GM23248 (cell line): Measurements from ENCODE around the gene RSF1. TPM values are rescaled to one million over a fixed set of nuclear protein-coding genes. Genes with fewer than 3 reads are reported as not detected.
"Not testable (repeated sequence)": the region's sequence is repeated elsewhere in the genome, so short reads cannot be mapped to it uniquely, and the experiment has no call there.

Experiments
- DNase-seq: peaks from one replicate; pipeline ENCODE4 v3.0.0-alpha.2; 2015
- H2AFZ ChIP-seq: fragments of 200-600 bp; sonication (generic); 2 replicates; pipeline ENCODE4 v1.6.1; 2016; ENCODE audit warnings: antibody characterized with exemption
- H3F3A ChIP-seq: fragments of 200-600 bp; sonication (generic); 2 replicates; pipeline ENCODE4 v1.6.1; 2016; ENCODE audit warnings: mild to moderate bottlenecking, antibody characterized with exemption, mixed run types; ENCODE audit not compliant: insufficient read depth
- H3K27ac ChIP-seq: fragments of 200-600 bp; sonication (generic); 2 replicates; pipeline ENCODE4 v1.5.1; 2016; ENCODE audit warnings: mild to moderate bottlenecking
- H3K27me3 ChIP-seq: fragments of 200-600 bp; sonication (generic); replicated peaks from 2 replicates; pipeline ENCODE4 v1.6.1; 2016; ENCODE audit warnings: mild to moderate bottlenecking; ENCODE audit not compliant: insufficient read depth
- H3K36me3 ChIP-seq: fragments of 200-600 bp; sonication (generic); 2 replicates; pipeline ENCODE4 v1.6.1; 2016; ENCODE audit warnings: low read depth, mild to moderate bottlenecking
- H3K4me1 ChIP-seq: fragments of 200-600 bp; sonication (generic); 2 replicates; pipeline ENCODE4 v1.6.1; 2016; ENCODE audit warnings: mild to moderate bottlenecking; ENCODE audit not compliant: insufficient read depth
- H3K4me2 ChIP-seq: fragments of 200-600 bp; sonication (generic); one replicate; pipeline ENCODE4 v1.6.1; 2016; ENCODE audit warnings: mild to moderate bottlenecking; ENCODE audit not compliant: unreplicated experiment
- H3K4me3 ChIP-seq: fragments of 200-600 bp; sonication (generic); 2 replicates; pipeline ENCODE4 v1.5.1; 2016; ENCODE audit warnings: mild to moderate bottlenecking
- H3K79me2 ChIP-seq: fragments of 200-600 bp; sonication (generic); 2 replicates; pipeline ENCODE4 v1.6.1; 2016; ENCODE audit warnings: mild to moderate bottlenecking; ENCODE audit not compliant: insufficient read depth
- H3K9ac ChIP-seq: fragments of 200-600 bp; sonication (generic); 2 replicates; pipeline ENCODE4 v1.6.1; 2016; ENCODE audit warnings: mild to moderate bottlenecking
- H3K9me2 ChIP-seq: fragments of 200-600 bp; sonication (generic); 2 replicates; pipeline ENCODE4 v1.6.1; 2016; ENCODE audit warnings: mixed run types, mild to moderate bottlenecking, moderate library complexity; ENCODE audit not compliant: insufficient read depth
- H3K9me3 ChIP-seq: fragments of 200-600 bp; sonication (generic); one replicate; pipeline ENCODE4 v1.6.1; 2017; ENCODE audit warnings: low read depth
- H4K20me1 ChIP-seq: fragments of 200-600 bp; sonication (generic); 2 replicates; pipeline ENCODE4 v1.6.0; 2016; ENCODE audit not compliant: insufficient read depth
- EZH2 ChIP-seq: fragments of 200-600 bp; sonication (generic); IDR thresholded peaks from 2 replicates; pipeline ENCODE4 v1.6.1; 2018; ENCODE audit warnings: antibody characterized with exemption, mild to moderate bottlenecking; ENCODE audit not compliant: insufficient read depth, poor library complexity, severe bottlenecking
- EZH2phosphoT487 ChIP-seq: fragments of 200-600 bp; sonication (generic); IDR thresholded peaks from 2 replicates; pipeline ENCODE4 v1.6.1; 2018; ENCODE audit warnings: antibody characterized with exemption, moderate library complexity, mild to moderate bottlenecking, low read depth; ENCODE audit not compliant: insufficient read depth
- WGBS, 2 experiments: methylation state at CpG; one replicate each; pipeline ENCODE4 v1.1.6; 2015 to 2017; ENCODE audit warnings: low lambda C conversion rate in 2 of 2, low coverage in 1 of 2; ENCODE audit errors: missing lambda C conversion rate in 2 of 2; 5-methylcytosine and 5-hydroxymethylcytosine counted together
- in situ Hi-C: fragments of 300-500 bp; cut with MboI; formaldehyde crosslinking; loops from 2 replicates; pipeline ENCODE4 v1.15.0; 2020
- polyA plus RNA-seq: library from polyadenylated mRNA; unstranded; fragments of >200 nt; fragmentation: Nextera tagmentation; extraction: Ambion mirVana; gene quantifications from 2 replicates; pipeline ENCODE4 v1.2.1, GENCODE V29; 2016
- total RNA-seq: library from RNA; depleted of rRNA; stranded (reverse); fragments of >200 nt; shearing (Covaris generic); gene quantifications from 2 replicates; pipeline ENCODE4 v1.2.3, GENCODE V29; 2014

The RSF1 gene
- total and polyA plus RNA-seq, 2 experiments from 2014 or later = 39.0 to 48.2 TPM

- peak; percentile 46 for DNase-seq
Observed at GRCh38 chr11:77865805-77866204, 45.3 kb upstream of the RSF1 start.

GRCh38 chr11:77861444-77861843 is 40.9 kb upstream of the RSF1 start:
- H4K20me1 ChIP-seq, H3K27ac ChIP-seq, H3K4me3 ChIP-seq, DNase-seq, H3K27me3 ChIP-seq, H3K36me3 ChIP-seq, H2AFZ ChIP-seq, H3K9me3 ChIP-seq, in situ Hi-C loops, H3K4me2 ChIP-seq, H3K9me2 ChIP-seq, H3K79me2 ChIP-seq, H3K9ac ChIP-seq: not testable (repeated sequence)
- H3K4me1 ChIP-seq = peaks cover 10% of the 10 kb centered on the region
- peaks cover 16% of the 10 kb centered on the region for H3F3A ChIP-seq
- WGBS, 2 experiments = 89 to 91% methylated on average over 10 of the region's 10 CpGs

More at GRCh38 chr11:77865805-77866204, 45.3 kb upstream of the RSF1 start:
- H3F3A ChIP-seq = peaks cover 29% of the 10 kb centered on the region
- no peaks in the 10 kb centered on the region for H4K20me1 ChIP-seq
- H3K4me3 ChIP-seq = no peak overlapping the region
- peak overlapping the region; percentile 13 for H3K4me2 ChIP-seq
- peaks cover 14% of the 10 kb centered on the region for H3K4me1 ChIP-seq
- WGBS, 2 experiments = 6 to 19% methylated on average over 1 of the region's 1 CpG
- H3K9me3 ChIP-seq = no peaks in the 10 kb centered on the region
- no peaks in the 10 kb centered on the region for H3K9me2 ChIP-seq
- 0 out of 2 replicates have a peak overlapping the region, but pooled peaks have one; percentile 36 for H2AFZ ChIP-seq
- peak overlapping the region; percentile 28; the same call in 1 of the 2 replicates for H3K27ac ChIP-seq
- no peaks in the 10 kb centered on the region for H3K79me2 ChIP-seq
- H3K27me3 ChIP-seq = no peaks in the 10 kb centered on the region
- TF ChIP-seq EZH2phosphoT487 (no peak), EZH2 (no peak)
- in situ Hi-C loops = no loop called here
- peak overlapping the region; percentile 22 for H3K9ac ChIP-seq
- H3K36me3 ChIP-seq = no peaks in the 10 kb centered on the region

- H4K20me1 ChIP-seq, H2AFZ ChIP-seq, H3K9me2 ChIP-seq, H3K27me3 ChIP-seq, H3K79me2 ChIP-seq, H3K4me2 ChIP-seq, H3K9ac ChIP-seq, H3K36me3 ChIP-seq, DNase-seq, H3K4me3 ChIP-seq, H3F3A ChIP-seq, H3K4me1 ChIP-seq, H3K9me3 ChIP-seq, H3K27ac ChIP-seq, in situ Hi-C loops: not testable (repeated sequence)
- 91 to 92% methylated on average over 10 of the region's 10 CpGs for WGBS, 2 experiments
Observed at GRCh38 chr11:77857906-77858457, 37.5 kb upstream of the RSF1 start.

GRCh38 chr11:77854838-77855237 is 34.3 kb upstream of the RSF1 start:
- H3K9me2 ChIP-seq = no peaks in the 10 kb centered on the region
- H3K4me1 ChIP-seq = no peaks in the 10 kb centered on the region
- WGBS, 2 experiments = 89 to 90% methylated on average over 2 of the region's 2 CpGs
- no peak overlapping the region for H3K27ac ChIP-seq
- H2AFZ ChIP-seq = no peak overlapping the region
- no peak overlapping the region for H3K9ac ChIP-seq
- no peaks in the 10 kb centered on the region for H3K27me3 ChIP-seq
- H3K4me3 ChIP-seq = no peak overlapping the region
- no peak for TF ChIP-seq EZH2
- no peak for TF ChIP-seq EZH2phosphoT487
- H4K20me1 ChIP-seq = no peaks in the 10 kb centered on the region
- no peaks in the 10 kb centered on the region for H3F3A ChIP-seq
- no peak for DNase-seq
- peaks cover 6% of the 10 kb centered on the region; the same call in 1 of the 2 replicates for H3K36me3 ChIP-seq
- H3K9me3 ChIP-seq = no peaks in the 10 kb centered on the region
- H3K79me2 ChIP-seq = no peaks in the 10 kb centered on the region
- in situ Hi-C loops = no loop called here
- H3K4me2 ChIP-seq = no peak overlapping the region

- no peak for DNase-seq
- Histone ChIP-seq H2AFZ (no peak overlapping the region), H3K9me3 (no peaks in the 10 kb centered on the region), H3K9me2 (no peaks in the 10 kb centered on the region), H3K27ac (no peak overlapping the region), H3K4me2 (no peak overlapping the region), H3K4me3 (no peak overlapping the region), H3K79me2 (no peaks in the 10 kb centered on the region), H3K27me3 (no peaks in the 10 kb centered on the region), H3F3A (no peaks in the 10 kb centered on the region), H3K9ac (no peak overlapping the region), H3K4me1 (no peaks in the 10 kb centered on the region), H3K36me3 (peaks cover 13% of the 10 kb centered on the region; the same call in 1 of the 2 replicates), H4K20me1 (no peaks in the 10 kb centered on the region)
- WGBS, 2 experiments = 54 to 59% methylated on average over 1 of the region's 1 CpG
- TF ChIP-seq EZH2 = no peak
- no peak for TF ChIP-seq EZH2phosphoT487
- in situ Hi-C loops = no loop called here
Observed at GRCh38 chr11:77851503-77851902, 31.0 kb upstream of the RSF1 start.

DNA sequence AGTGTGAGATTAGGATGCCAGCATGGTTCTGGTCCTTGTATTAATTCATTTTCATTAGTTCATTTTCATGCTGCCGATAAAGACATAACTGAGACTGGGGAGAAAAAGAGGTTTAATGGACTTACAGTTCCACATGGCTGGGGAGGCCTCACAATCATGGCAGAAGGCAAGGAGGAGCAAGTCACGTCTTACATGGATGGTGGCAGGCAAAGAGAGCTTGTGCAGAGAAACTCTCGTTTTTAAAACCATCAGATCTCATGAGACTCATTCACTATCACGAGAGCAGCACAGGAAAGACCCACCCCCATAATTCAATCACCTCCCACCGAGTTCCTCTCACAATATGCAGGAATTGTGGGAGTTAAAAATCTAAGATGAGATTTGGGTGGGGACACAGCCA is 23.2 kb upstream of the RSF1 start:
- H3K9me3 ChIP-seq, H3K9ac ChIP-seq, H3K4me3 ChIP-seq, DNase-seq, H3K27ac ChIP-seq, H4K20me1 ChIP-seq, H3K79me2 ChIP-seq, H2AFZ ChIP-seq, H3K4me1 ChIP-seq, H3K4me2 ChIP-seq, H3F3A ChIP-seq, in situ Hi-C loops, H3K9me2 ChIP-seq, H3K27me3 ChIP-seq: not testable (repeated sequence)
- WGBS, 2 experiments = 59 to 63% methylated on average over 5 of the region's 5 CpGs
- peaks cover 17% of the 10 kb centered on the region; the same call in 1 of the 2 replicates for H3K36me3 ChIP-seq
